CD14-positive monocyte (primary cell): Measurements from ENCODE around the gene KCNMA1. TPM values are rescaled to one million over a fixed set of nuclear protein-coding genes. Genes with fewer than 3 reads are reported as not detected.
"Not testable (repeated sequence)": the region's sequence is repeated elsewhere in the genome, so short reads cannot be mapped to it uniquely, and the experiment has no call there.

ENCODE experiments used
- DNase-seq, 3 donors: peaks; one replicate each; pipeline ENCODE4 v3.0.0-alpha.2; 2011 to 2022
- H2AFZ ChIP-seq: 2 replicates; pipeline ENCODE4 v1.6.0; 2012; ENCODE audit warnings: mild to moderate bottlenecking, low read depth, low read length, inconsistent platforms; ENCODE audit not compliant: insufficient read depth, poor library complexity, severe bottlenecking
- H3K27ac ChIP-seq, 2 donors: 1 replicate in 1 of 2; 2 replicates in 1 of 2; pipeline ENCODE4 v1.5.1; 2012 to 2013; ENCODE audit warnings: low read length in 2 of 2, control low read depth in 1 of 2, inconsistent platforms in 1 of 2, low read depth in 1 of 2, mild to moderate bottlenecking in 1 of 2
- H3K27me3 ChIP-seq, 2 donors: one replicate each; pipeline versions ENCODE4 v1.6.0 to v1.6.1; 2011 to 2013; ENCODE audit warnings: low read length in 2 of 2; ENCODE audit not compliant: control insufficient read depth in 2 of 2, insufficient read depth in 2 of 2
- H3K36me3 ChIP-seq, 2 donors: replicated peaks in 1 of 2; 1 replicate in 1 of 2; 2 replicates in 1 of 2; pipeline versions ENCODE4 v1.5.1 to v1.6.1; 2012 to 2013; ENCODE audit warnings: low read length in 2 of 2, control low read depth in 1 of 2, inconsistent platforms in 1 of 2, mild to moderate bottlenecking in 1 of 2; ENCODE audit not compliant: insufficient read depth in 2 of 2, control insufficient read depth in 1 of 2
- H3K4me1 ChIP-seq, 2 donors: 1 replicate in 1 of 2; 2 replicates in 1 of 2; pipeline versions ENCODE4 v1.5.1 to v1.6.1; 2012 to 2013; ENCODE audit warnings: low read length in 2 of 2, control low read depth in 1 of 2, inconsistent platforms in 1 of 2, mild to moderate bottlenecking in 1 of 2, moderate library complexity in 1 of 2; ENCODE audit not compliant: insufficient read depth in 2 of 2, control insufficient read depth in 1 of 2
- H3K4me2 ChIP-seq: replicated peaks from 2 replicates; pipeline ENCODE3; 2012; ENCODE audit warnings: low read length, moderate library complexity, mild to moderate bottlenecking; ENCODE audit not compliant: poor library complexity, severe bottlenecking; ENCODE audit errors: extremely low read depth
- H3K4me3 ChIP-seq, 3 experiments: fragments of 200-600 bp in 1 of 3; sonication (generic) in 1 of 3; replicated peaks in 1 of 3; 1 replicate in 2 of 3; 2 replicates in 1 of 3; pipeline ENCODE4 v1.5.1; 2011 to 2013; ENCODE audit warnings: low read length in 3 of 3, mild to moderate bottlenecking in 3 of 3, control low read depth in 2 of 3, low read depth in 2 of 3, inconsistent platforms in 1 of 3, moderate library complexity in 1 of 3
- H3K79me2 ChIP-seq: 2 replicates; pipeline ENCODE4 v1.6.0; 2012; ENCODE audit warnings: mild to moderate bottlenecking, control low read depth, inconsistent platforms, low read length, moderate library complexity; ENCODE audit not compliant: insufficient read depth
- H3K9ac ChIP-seq: 2 replicates; pipeline ENCODE4 v1.6.0; 2017; ENCODE audit warnings: low read length, mild to moderate bottlenecking; ENCODE audit not compliant: insufficient read depth, poor library complexity, severe bottlenecking
- H3K9me3 ChIP-seq, 2 donors: replicated peaks in 1 of 2; 1 replicate in 1 of 2; 2 replicates in 1 of 2; pipeline versions ENCODE4 v1.5.1 to v1.6.1; 2012 to 2013; ENCODE audit warnings: low read length in 2 of 2, control low read depth in 1 of 2; ENCODE audit not compliant: control insufficient read depth in 1 of 2, insufficient read depth in 1 of 2
- H4K20me1 ChIP-seq: 2 replicates; pipeline ENCODE4 v1.6.0; 2012; ENCODE audit warnings: mild to moderate bottlenecking, low read length, control low read depth, moderate library complexity; ENCODE audit not compliant: insufficient read depth
- H3K27ac Mint-ChIP-seq, 7 donors: one replicate each; pipeline ENCODE4 v1.8.0; 2020; ENCODE audit warnings: mild to moderate bottlenecking in 7 of 7, mixed read lengths in 7 of 7, moderate library complexity in 6 of 7, inconsistent platforms in 2 of 7
- H3K27me3 Mint-ChIP-seq, 3 donors: one replicate each; pipeline ENCODE4 v1.8.0; 2021 to 2022; ENCODE audit warnings: low read depth in 3 of 3, mild to moderate bottlenecking in 3 of 3, mixed read lengths in 3 of 3, moderate library complexity in 3 of 3, inconsistent platforms in 1 of 3
- H3K36me3 Mint-ChIP-seq, 2 donors: one replicate each; pipeline ENCODE4 v1.8.0; 2020; ENCODE audit warnings: mixed read lengths in 2 of 2, inconsistent platforms in 1 of 2, mild to moderate bottlenecking in 1 of 2
- H3K4me1 Mint-ChIP-seq: one replicate; pipeline ENCODE4 v1.8.0; 2020; ENCODE audit warnings: mild to moderate bottlenecking, mixed read lengths
- H3K4me3 Mint-ChIP-seq, 2 donors: one replicate each; pipeline ENCODE4 v1.8.0; 2020; ENCODE audit warnings: mild to moderate bottlenecking in 2 of 2, mixed read lengths in 2 of 2, moderate library complexity in 1 of 2
- H3K9me3 Mint-ChIP-seq, 7 donors: one replicate each; pipeline ENCODE4 v1.8.0; 2020 to 2022; ENCODE audit warnings: mixed read lengths in 7 of 7, mild to moderate bottlenecking in 6 of 7, moderate library complexity in 6 of 7, inconsistent platforms in 2 of 7
- WGBS: methylation state at CpG from one replicate; pipeline ENCODE4 v1.1.5; 2013; ENCODE audit warnings: missing lambda C conversion rate; ENCODE audit not compliant: insufficient coverage; 5-methylcytosine and 5-hydroxymethylcytosine counted together
- intact Hi-C, 2 donors: fragments of 100-400 bp; cut with micrococcal nuclease; formaldehyde crosslinking; loops; one replicate each; pipeline versions ENCODE4 v1.15.0 to v1.15.1; 2023
- polyA plus RNA-seq, 3 donors: library from polyadenylated mRNA; depleted of rRNA in 1 of 3; unstranded in 2 of 3; stranded (reverse) in 1 of 3; fragments of 300-500 nt in 2 of 3; fragments of >200 nt in 1 of 3; fragmentation: Illumina TruSeq in 2 of 3; gene quantifications; 1 replicate in 2 of 3; 2 replicates in 1 of 3; pipeline ENCODE4 v1.2.3, GENCODE V29; 2012 to 2021
- TF ChIP-seq, protein P1 (sequence below): fragments of 200-600 bp; IDR thresholded peaks from one replicate; pipeline ENCODE4 v1.8.0; 2022; ENCODE audit warnings: antibody characterized with exemption, mild to moderate bottlenecking

The KCNMA1 gene
- polyA plus RNA-seq, 3 donors = 0.11 to 1.0 TPM; not detected in 1

DNA sequence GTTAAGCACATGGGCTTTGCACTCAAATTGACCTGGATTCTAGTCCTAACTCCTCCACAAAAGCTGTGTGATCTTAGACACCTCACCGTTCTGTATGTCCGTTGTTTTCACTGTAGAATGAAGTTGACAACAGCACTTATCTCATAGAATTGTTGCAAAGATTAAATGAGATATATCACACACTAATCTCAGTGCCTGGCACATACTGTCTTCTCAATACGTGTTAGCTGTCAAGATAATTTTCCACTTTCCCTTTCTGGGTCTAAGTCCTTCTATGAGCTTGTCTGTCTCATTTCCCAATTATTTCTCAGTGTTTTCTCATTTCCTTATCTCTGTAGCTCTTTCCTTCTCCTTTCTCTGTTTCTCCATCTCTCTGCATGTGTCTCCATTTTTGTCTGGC is 296.6 kb downstream of the KCNMA1 start:
- Histone ChIP-seq H3K4me1 (no peaks in the 10 kb centered on the region), H3K27ac (no peak overlapping the region), H3K9ac (no peak overlapping the region), H3K79me2 (no peaks in the 10 kb centered on the region), H3K4me2 (no peak overlapping the region), H3K4me3 (no peak overlapping the region), H2AFZ (no peak overlapping the region), H3K36me3 (no peaks in the 10 kb centered on the region), H4K20me1 (no peaks in the 10 kb centered on the region), H3K27me3 (no peaks in the 10 kb centered on the region), H3K9me3 (peaks cover 0 to 6% of the 10 kb centered on the region in 2 donors)
- Mint-ChIP-seq H3K9me3 (peaks cover 0 to 8% (median 6%) of the 10 kb centered on the region in 7 donors), H3K4me1 (no peaks in the 10 kb centered on the region), H3K27ac (no peak overlapping the region), H3K27me3 (peaks cover 4 to 12% (median 6%) of the 10 kb centered on the region in 3 donors), H3K36me3 (no peaks in the 10 kb centered on the region), H3K4me3 (no peak overlapping the region)
- DNase-seq = no peak
- TF ChIP-seq, protein P1, sequence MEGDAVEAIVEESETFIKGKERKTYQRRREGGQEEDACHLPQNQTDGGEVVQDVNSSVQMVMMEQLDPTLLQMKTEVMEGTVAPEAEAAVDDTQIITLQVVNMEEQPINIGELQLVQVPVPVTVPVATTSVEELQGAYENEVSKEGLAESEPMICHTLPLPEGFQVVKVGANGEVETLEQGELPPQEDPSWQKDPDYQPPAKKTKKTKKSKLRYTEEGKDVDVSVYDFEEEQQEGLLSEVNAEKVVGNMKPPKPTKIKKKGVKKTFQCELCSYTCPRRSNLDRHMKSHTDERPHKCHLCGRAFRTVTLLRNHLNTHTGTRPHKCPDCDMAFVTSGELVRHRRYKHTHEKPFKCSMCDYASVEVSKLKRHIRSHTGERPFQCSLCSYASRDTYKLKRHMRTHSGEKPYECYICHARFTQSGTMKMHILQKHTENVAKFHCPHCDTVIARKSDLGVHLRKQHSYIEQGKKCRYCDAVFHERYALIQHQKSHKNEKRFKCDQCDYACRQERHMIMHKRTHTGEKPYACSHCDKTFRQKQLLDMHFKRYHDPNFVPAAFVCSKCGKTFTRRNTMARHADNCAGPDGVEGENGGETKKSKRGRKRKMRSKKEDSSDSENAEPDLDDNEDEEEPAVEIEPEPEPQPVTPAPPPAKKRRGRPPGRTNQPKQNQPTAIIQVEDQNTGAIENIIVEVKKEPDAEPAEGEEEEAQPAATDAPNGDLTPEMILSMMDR = no peak
- intact Hi-C loops = no loop called here
- 50% methylated on average over 1 of the region's 3 CpGs for WGBS

DNA sequence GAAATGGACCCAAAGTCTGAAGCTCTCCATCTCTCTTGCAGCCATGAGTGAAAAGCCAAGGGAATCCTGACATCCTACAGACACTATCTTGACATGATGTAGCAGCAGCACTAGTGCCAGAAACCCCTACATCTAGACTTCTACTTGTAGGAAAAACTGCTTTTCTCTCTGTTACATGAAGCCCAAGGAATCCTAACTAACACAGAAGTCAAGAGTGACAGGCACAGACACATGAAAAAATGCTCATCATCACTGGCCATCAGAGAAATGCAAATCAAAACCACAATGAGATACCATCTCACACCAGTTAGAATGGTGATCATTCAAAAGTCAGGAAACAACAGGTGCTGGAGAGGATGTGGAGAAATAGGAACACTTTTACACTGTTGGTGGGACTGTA is 297.7 kb downstream of the KCNMA1 start:
- H3K4me1 ChIP-seq, H3K27ac ChIP-seq, intact Hi-C loops, H4K20me1 ChIP-seq, H2AFZ ChIP-seq, H3K36me3 Mint-ChIP-seq, H3K9me3 ChIP-seq, H3K9me3 Mint-ChIP-seq, H3K27ac Mint-ChIP-seq, H3K27me3 ChIP-seq, H3K9ac ChIP-seq, H3K4me3 ChIP-seq, H3K79me2 ChIP-seq, H3K4me3 Mint-ChIP-seq, H3K36me3 ChIP-seq, H3K4me2 ChIP-seq, H3K4me1 Mint-ChIP-seq, DNase-seq: not testable (repeated sequence)
- peaks cover 4 to 16% (median 6%) of the 10 kb centered on the region in 3 donors for H3K27me3 Mint-ChIP-seq
